NCI-H1417 (cell line): ENCODE data around the gene TIGD6.
A peak's percentile ranks its signal among the peaks of the same experiment; 100 is the strongest.
"Not testable (repeated sequence)": the region's sequence is repeated elsewhere in the genome, so short reads cannot be mapped to it uniquely, and the experiment has no call there.

ENCODE experiments used
- DNase-seq, 3 experiments: peaks; one replicate each; lab custom pipeline; 2025; lab: John Stamatoyannopoulos, UW

The TIGD6 gene

GRCh38 chr5:150000256-150000989 is at the start of gene TIGD6, which contains the start of gene HMGXB3:
TIGD6 (minus strand) TSS chr5:150000654; CDS start chr5:149996348, 4,306 bp downstream.
HMGXB3 (plus strand) TSS chr5:150000739; CDS start chr5:150004853, 4,114 bp downstream.
- DNase-seq: peak; percentile 80 to 89 (median 86)

GRCh38 chr5:150046031-150046430 is 45.6 kb upstream of the TIGD6 start:
- DNase-seq: no peak

GRCh38 chr5:150045549-150045948 is 45.1 kb upstream of the TIGD6 start:
- DNase-seq: no peak

GRCh38 chr5:150044712-150045111 is 44.3 kb upstream of the TIGD6 start:
- no peak for DNase-seq

- DNase-seq: no peak
These were observed 43.9 kb upstream of the TIGD6 start for GRCh38 chr5:150044329-150044681.

GRCh38 chr5:150043657-150044328 is 43.3 kb upstream of the TIGD6 start:
- DNase-seq: no peak

- no peak for DNase-seq
These were observed 42.0 kb upstream of the TIGD6 start for GRCh38 chr5:150042459-150042858.

- no peak for DNase-seq
These were observed 38.1 kb upstream of the TIGD6 start for GRCh38 chr5:150038547-150038946.

GRCh38 chr5:150036513-150036912 is 36.1 kb upstream of the TIGD6 start:
- no peak for DNase-seq

GRCh38 chr5:150035139-150035895 is 34.9 kb upstream of the TIGD6 start:
- no peak for DNase-seq

- DNase-seq: no peak
These were observed 34.2 kb upstream of the TIGD6 start for GRCh38 chr5:150034662-150035061.

GRCh38 chr5:150033334-150033733 is 32.9 kb upstream of the TIGD6 start:
- no peak for DNase-seq

GRCh38 chr5:150028047-150028446 is 27.6 kb upstream of the TIGD6 start:
- not testable (repeated sequence) for DNase-seq

GRCh38 chr5:150026682-150027172 is 26.3 kb upstream of the TIGD6 start:
- no peak for DNase-seq

- DNase-seq: no peak
These were observed 24.0 kb upstream of the TIGD6 start for GRCh38 chr5:150024346-150024984.

- no peak for DNase-seq
These were observed 22.7 kb upstream of the TIGD6 start for GRCh38 chr5:150023136-150023535.

- DNase-seq: no peak
These were observed 22.2 kb upstream of the TIGD6 start for GRCh38 chr5:150022681-150023080.

- no peak for DNase-seq
These were observed 21.7 kb upstream of the TIGD6 start for GRCh38 chr5:150022158-150022531.

GRCh38 chr5:150021491-150022157 is 21.2 kb upstream of the TIGD6 start:
- DNase-seq: no peak

GRCh38 chr5:150020249-150020648 is 19.8 kb upstream of the TIGD6 start:
- no peak for DNase-seq

GRCh38 chr5:150017226-150018005 is 17.0 kb upstream of the TIGD6 start:
- no peak for DNase-seq
